GM04503 (cell line): ENCODE measurements around the gene ORM2.

Experiments
- DNase-seq: peaks from one replicate; pipeline ENCODE4 v3.0.0-alpha.2; 2012; ENCODE audit warnings: low read depth

Gene ORM2

GRCh38 chr9:114371973-114372917 lies 42.6 kb downstream of the ORM2 start:
- no peak for DNase-seq

GRCh38 chr9:114372921-114373448 lies 43.3 kb downstream of the ORM2 start:
- no peak for DNase-seq

GRCh38 chr9:114373960-114374730 lies 44.5 kb downstream of the ORM2 start:
- DNase-seq = no peak

GRCh38 chr9:114374936-114375335 lies 45.3 kb downstream of the ORM2 start:
- DNase-seq = no peak

GRCh38 chr9:114375386-114376175 lies 45.9 kb downstream of the ORM2 start:
- DNase-seq = no peak

- DNase-seq = no peak
Observed at GRCh38 chr9:114376586-114377445, 47.1 kb downstream of the ORM2 start.

GRCh38 chr9:114378016-114378415 lies 48.3 kb downstream of the ORM2 start:
- no peak for DNase-seq

GRCh38 chr9:114378883-114379282 lies 49.2 kb downstream of the ORM2 start:
- no peak for DNase-seq
